Pancreas (tissue), 10 donors: Measurements from ENCODE around the gene TMEM42. TPM values are rescaled to one million over a fixed set of nuclear protein-coding genes. Genes with fewer than 3 reads are reported as not detected.

ENCODE experiments used
- ATAC-seq, 4 donors: fragments of 200-7000 bp; cut with Tn5 transposase; one replicate each; pipeline versions ENCODE4 v1.8.0 to v1.9.1; 2020; ENCODE audit warnings: mild to moderate bottlenecking in 4 of 4, moderate library complexity in 4 of 4
- DNase-seq, 6 donors: peaks; one replicate each; pipeline ENCODE4 v3.0.0-alpha.2; 2020
- FAIRE-seq: peaks from 2 replicates; lab custom pipeline; 2012; peaks lifted over from hg19 to GRCh38; lab: Jason Lieb, UNC
- H3K27ac ChIP-seq, 4 donors: fragments of 200-600 bp; sonication (generic); 1 replicate in 3 of 4; 2 replicates in 1 of 4; pipeline versions ENCODE4 v1.5.0 to v1.8.0; 2020
- H3K27me3 ChIP-seq, 4 donors: fragments of 200-600 bp; one replicate each; pipeline ENCODE4 v1.8.0; 2021
- H3K36me3 ChIP-seq, 3 donors: fragments of 200-600 bp; sonication (generic) in 1 of 3; one replicate each; pipeline versions ENCODE4 v1.5.0 to v1.8.0; 2020 to 2021
- H3K4me1 ChIP-seq, 3 donors: fragments of 200-600 bp; one replicate each; pipeline ENCODE4 v1.8.0; 2021
- H3K4me3 ChIP-seq, 4 donors: fragments of 200-600 bp; sonication (generic) in 2 of 4; one replicate each; pipeline versions ENCODE4 v1.5.0 to v1.8.0; 2020 to 2021
- H3K9me3 ChIP-seq, 4 donors: fragments of 200-600 bp; one replicate each; pipeline ENCODE4 v1.8.0; 2021
- CTCF ChIP-seq, 4 donors: fragments of 200-600 bp; sonication (generic) in 3 of 4; IDR thresholded peaks; one replicate each; pipeline versions ENCODE4 v1.5.0 to v1.8.0; 2021; ENCODE audit warnings: antibody characterized with exemption in 4 of 4
- WGBS, 2 donors: extraction: QIAGEN DNeasy Blood & Tissue Kit; methylation state at CpG; one replicate each; pipeline ENCODE4 v1.1.7; 2013; 5-methylcytosine and 5-hydroxymethylcytosine counted together
- intact Hi-C, 3 donors: fragments of 100-400 bp; cut with DNase I; formaldehyde crosslinking; loops; one replicate each; pipeline versions ENCODE4 v1.11.1 to v1.14.2; 2022
- polyA plus RNA-seq, 2 donors: library from polyadenylated mRNA; stranded (reverse); fragments of 200-250 nt; gene quantifications; one replicate each; pipeline ENCODE4 v1.2.3, GENCODE V29; 2013
- total RNA-seq, 6 donors: library from RNA; stranded (reverse); fragmentation: NEBNext Ultra II Directional in 4 of 6; extraction: Animal tissue kit (Norgen Biotek cat#: 25700) in 4 of 6; gene quantifications; one replicate each; pipeline versions ENCODE4 v1.2.1 to v1.2.4, GENCODE V29; 2021 to 2023
- donor health status: healthy with polysubstance abuse.
- donor health status: DM: no; HTN: no; CAD: no; lungs with moderate emphysema.
- donor health status: DM: no; HTN: no; CAD: no.
- donor health status: control.
- donor health status: control.
- donor health status: Bipolar disorder and iron deficiency.
- donor health status: DM: yes; HTN: yes; CAD: no.
- donor health status: DM: no; HTN: no; CAD: no.
- donor health status: DM: no; HTN: no; CAD: no.
- donor health status: DM: yes; HTN: yes; CAD: no.

The TMEM42 gene
- total and polyA plus RNA-seq, 8 donors = 4.3 to 20.0 (median 6.5) TPM

DNA sequence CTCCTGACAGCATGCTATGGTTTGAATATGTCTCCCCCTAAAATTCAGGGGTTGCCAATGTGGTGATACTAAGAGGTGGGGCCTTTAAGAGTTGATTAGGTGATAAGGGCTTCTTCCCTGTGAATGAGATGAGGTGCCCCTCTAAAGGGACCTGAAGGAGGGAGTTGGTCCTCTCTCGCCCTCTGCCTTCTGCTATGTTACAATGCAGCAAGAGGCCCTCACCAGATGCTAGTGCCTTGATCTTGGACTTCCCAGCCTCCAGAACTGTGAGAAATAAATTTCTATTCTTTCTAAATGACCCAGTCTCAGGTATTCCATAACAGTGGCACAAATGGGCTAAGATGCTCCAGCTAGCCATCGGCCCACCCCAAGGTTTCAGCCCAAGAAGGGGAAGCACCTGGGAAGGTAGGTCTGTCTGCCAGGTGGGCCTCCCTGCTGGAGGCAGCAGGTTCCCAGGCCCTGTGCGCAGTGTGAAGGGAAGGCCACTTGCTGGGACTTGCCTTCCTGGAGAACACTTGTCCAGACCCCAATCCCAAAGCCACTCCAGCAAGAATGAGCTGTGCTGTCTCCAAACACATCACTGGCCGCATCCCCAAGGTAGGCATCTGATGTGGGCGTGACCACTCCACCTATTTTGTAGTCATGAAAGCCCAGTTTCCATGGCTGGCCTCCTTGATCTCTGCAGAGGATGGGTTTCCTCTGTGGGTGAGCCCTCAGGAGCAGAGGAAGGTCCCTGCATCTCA lies 21.7 kb downstream of the TMEM42 start:
- H3K9me3 ChIP-seq = no peaks in the 10 kb centered on the region
- no peak for FAIRE-seq
- H3K27ac ChIP-seq = no peak overlapping the region
- no peaks in the 10 kb centered on the region for H3K4me1 ChIP-seq
- TF ChIP-seq CTCF (IDR thresholded peaks at IDR 0.05) = no peak
- no peak for ATAC-seq
- no peak for DNase-seq
- no peaks in the 10 kb centered on the region for H3K27me3 ChIP-seq
- intact Hi-C loops = no loop called here
- H3K36me3 ChIP-seq = no peaks in the 10 kb centered on the region
- WGBS, 2 donors = 83 to 87% methylated on average over 5 of the region's 5 CpGs
- no peak overlapping the region for H3K4me3 ChIP-seq

- FAIRE-seq (no peak), ATAC-seq (peak in 2 of 4 donors; percentile 40 to 58), DNase-seq (no peak)
- Histone ChIP-seq H3K36me3 (no peaks in the 10 kb centered on the region), H3K27me3 (no peaks in the 10 kb centered on the region), H3K4me3 (no peak overlapping the region), H3K4me1 (no peaks in the 10 kb centered on the region), H3K9me3 (no peaks in the 10 kb centered on the region), H3K27ac (no peak overlapping the region)
- intact Hi-C loops = no loop called here
- no peak for TF ChIP-seq CTCF (IDR thresholded peaks at IDR 0.05)
- 40 to 57% methylated on average over 4 of the region's 4 CpGs for WGBS, 2 donors
These were observed 22.3 kb downstream of the TMEM42 start for GRCh38 chr3:44883999-44884431.

GRCh38 chr3:44885618-44886017 lies 23.9 kb downstream of the TMEM42 start:
- Histone ChIP-seq H3K27ac (no peak overlapping the region), H3K27me3 (no peaks in the 10 kb centered on the region), H3K36me3 (no peaks in the 10 kb centered on the region), H3K4me1 (no peaks in the 10 kb centered on the region), H3K4me3 (no peak overlapping the region), H3K9me3 (no peaks in the 10 kb centered on the region)
- WGBS, 2 donors = 51 to 64% methylated on average over 4 of the region's 4 CpGs
- intact Hi-C loops = no loop called here
- DNase-seq (no peak), FAIRE-seq (no peak), ATAC-seq (peak in 2 of 4 donors; percentile 62 to 69)
- TF ChIP-seq CTCF (IDR thresholded peaks at IDR 0.05) = no peak

DNA sequence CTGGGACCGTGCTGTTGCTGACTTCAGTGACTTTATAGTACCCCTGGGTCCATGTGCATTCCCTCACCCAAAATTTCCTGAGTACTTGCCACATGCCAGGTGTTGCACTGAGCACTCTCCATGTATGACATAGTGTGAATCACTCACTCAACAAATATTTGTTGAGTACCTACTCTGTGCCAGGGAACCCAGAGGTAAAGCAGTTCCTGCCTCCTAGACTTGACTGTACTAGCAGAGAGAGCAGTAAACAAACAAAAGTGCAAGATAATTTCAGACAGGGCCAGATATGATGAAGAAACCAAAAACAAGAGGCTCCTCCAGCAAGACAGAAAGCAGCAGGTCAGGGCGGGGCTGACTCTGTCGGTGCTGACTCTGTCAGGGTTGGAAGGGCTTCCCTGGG lies 24.8 kb downstream of the TMEM42 start:
- H3K4me1 ChIP-seq = no peaks in the 10 kb centered on the region
- DNase-seq = no peak
- ATAC-seq = no peak
- H3K36me3 ChIP-seq = no peaks in the 10 kb centered on the region
- no peak for TF ChIP-seq CTCF (IDR thresholded peaks at IDR 0.05)
- H3K4me3 ChIP-seq = no peak overlapping the region
- no peaks in the 10 kb centered on the region for H3K27me3 ChIP-seq
- H3K9me3 ChIP-seq = no peaks in the 10 kb centered on the region
- no peak overlapping the region for H3K27ac ChIP-seq
- FAIRE-seq = no peak
- 56 to 67% methylated on average over 3 of the region's 3 CpGs for WGBS, 2 donors
- intact Hi-C loops = no loop called here

- no peaks in the 10 kb centered on the region for H3K36me3 ChIP-seq
- no peaks in the 10 kb centered on the region for H3K27me3 ChIP-seq
- ATAC-seq (no peak), DNase-seq (no peak), FAIRE-seq (no peak)
- H3K27ac ChIP-seq = no peak overlapping the region
- H3K9me3 ChIP-seq = no peaks in the 10 kb centered on the region
- H3K4me3 ChIP-seq = no peak overlapping the region
- H3K4me1 ChIP-seq = no peaks in the 10 kb centered on the region
- intact Hi-C loops = no loop called here
- no peak for TF ChIP-seq CTCF (IDR thresholded peaks at IDR 0.05)
- WGBS, 2 donors = 53 to 59% methylated on average over 7 of the region's 7 CpGs
These were observed 25.4 kb downstream of the TMEM42 start for GRCh38 chr3:44887101-44887500.
